AG09319 (cell line): ENCODE results near the gene DCLK1.

Experiments used
- DNase-seq: peaks from one replicate; pipeline ENCODE4 v3.0.0-alpha.2; 2010; ENCODE audit warnings: low read depth; ENCODE audit errors: extremely low read depth
- CTCF ChIP-seq: IDR thresholded peaks from 2 replicates; pipeline ENCODE4 v1.5.1; 2011; ENCODE audit warnings: low read depth, mild to moderate bottlenecking, inconsistent platforms, low read length, moderate library complexity

The DCLK1 gene

DNA sequence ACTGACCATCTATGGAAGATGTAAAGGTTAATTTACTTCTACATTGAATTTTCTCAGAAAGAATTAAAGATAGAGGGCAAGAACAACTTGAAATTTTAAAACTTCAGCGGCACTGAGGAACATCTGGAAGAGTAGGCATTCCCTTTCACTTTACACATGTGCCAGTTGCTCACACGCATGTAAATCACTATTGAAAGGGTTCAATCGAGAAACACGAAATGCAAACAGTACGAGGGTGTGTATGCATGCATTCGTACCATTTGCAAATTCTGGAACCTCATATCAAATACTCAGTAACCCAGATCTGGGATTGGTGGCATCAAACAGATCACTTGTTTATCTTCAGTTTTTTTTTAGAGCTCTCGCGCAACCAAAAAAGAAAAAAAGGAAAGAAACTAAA, 339.2 kb downstream of the DCLK1 start:
- no peak for TF ChIP-seq CTCF
- DNase-seq: no peak

DNA sequence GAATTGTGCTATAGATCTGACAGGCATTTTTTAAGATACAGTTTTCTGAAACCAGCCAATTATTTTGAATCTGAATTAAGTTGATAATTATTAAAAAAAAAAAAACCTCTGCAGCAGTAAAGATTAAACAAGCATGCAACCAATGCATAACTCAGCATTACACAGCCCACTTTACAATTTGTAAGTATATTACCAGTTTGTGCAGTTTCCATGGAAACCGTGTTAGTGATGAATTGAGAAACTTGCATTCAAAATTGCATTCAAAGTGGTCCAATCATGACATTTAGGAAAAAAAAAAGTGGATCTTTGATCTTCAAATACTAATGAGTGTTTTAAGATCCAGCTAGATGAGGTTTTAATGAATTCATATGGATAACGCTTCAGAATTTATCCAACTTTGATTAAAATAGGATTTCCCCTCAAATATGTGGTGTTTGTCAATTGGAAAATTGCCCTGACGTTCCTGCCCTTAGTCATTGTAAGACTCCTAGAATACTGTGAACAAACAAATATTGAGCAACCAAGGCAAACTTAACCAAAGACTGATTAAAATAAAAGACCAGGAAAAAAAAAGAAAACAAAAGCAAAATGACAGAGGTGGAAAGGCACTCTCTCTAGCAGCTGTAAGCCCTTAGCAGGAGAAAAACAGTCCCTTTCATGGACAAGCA, 339.9 kb downstream of the DCLK1 start:
- DNase-seq: peak; percentile 63
- TF ChIP-seq CTCF: no peak

DNA sequence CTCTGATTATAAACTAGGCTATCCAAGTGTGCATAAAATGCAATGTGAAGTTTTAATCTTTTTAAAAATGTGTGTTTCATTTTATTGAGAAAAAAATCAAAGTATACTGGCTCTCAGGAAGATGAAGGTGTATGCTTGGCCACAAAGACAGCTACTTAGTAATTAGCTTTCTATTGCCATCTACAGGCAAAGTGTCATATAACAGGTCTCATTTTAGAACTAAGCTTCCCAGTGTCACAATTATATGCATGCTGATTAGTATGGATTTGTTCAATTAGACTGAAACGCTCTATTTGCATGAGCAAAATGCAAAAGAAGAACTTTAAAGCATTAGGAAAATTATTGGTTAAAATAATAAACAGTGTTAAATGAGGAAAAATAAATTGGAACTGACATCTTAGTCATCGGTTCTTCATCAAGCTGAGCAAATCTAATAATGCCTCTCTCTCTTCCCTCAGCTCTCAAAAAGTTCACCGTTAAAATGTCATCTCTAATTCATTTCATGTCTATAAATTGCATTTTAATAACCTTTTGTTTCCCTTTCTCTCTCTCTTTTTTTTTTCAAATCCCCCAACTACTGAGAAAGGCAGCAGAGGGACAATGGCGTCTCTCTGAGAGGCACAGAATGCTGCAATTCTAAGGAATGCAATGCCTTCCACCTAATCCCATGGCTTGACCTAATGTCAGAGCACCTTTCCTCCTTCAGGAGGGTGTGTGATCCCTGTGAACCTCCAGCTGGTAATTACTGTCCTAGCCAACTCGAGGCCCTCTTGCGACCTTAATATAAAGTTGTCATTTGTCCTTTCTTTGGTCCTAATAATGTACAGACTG, 341.6 kb downstream of the DCLK1 start:
- peak; percentile 56 for TF ChIP-seq CTCF
- peak; percentile 43 for DNase-seq

DNA sequence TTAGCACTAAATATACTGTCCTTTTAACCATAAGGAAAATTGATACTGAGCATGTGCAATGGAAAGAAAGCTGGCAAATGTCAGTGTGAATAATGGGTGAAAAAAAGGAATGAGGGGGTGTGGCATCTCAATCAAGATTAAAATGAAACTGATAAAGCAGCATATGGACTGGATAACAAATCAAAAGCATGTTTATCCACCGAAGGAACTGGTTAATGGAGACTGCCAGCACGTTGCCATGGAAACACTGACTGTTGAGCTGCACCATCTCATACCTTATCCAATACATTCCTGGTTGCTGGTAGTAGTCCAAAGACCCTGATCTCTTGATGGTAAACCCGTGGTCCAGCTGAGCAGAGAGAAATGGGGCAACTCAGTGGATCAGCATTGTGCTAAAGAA, 343.2 kb downstream of the DCLK1 start:
- no peak for TF ChIP-seq CTCF
- DNase-seq: no peak

GRCh38 chr13:35785576-35786303, 345.4 kb downstream of the DCLK1 start:
- no peak for TF ChIP-seq CTCF
- no peak for DNase-seq

DNA sequence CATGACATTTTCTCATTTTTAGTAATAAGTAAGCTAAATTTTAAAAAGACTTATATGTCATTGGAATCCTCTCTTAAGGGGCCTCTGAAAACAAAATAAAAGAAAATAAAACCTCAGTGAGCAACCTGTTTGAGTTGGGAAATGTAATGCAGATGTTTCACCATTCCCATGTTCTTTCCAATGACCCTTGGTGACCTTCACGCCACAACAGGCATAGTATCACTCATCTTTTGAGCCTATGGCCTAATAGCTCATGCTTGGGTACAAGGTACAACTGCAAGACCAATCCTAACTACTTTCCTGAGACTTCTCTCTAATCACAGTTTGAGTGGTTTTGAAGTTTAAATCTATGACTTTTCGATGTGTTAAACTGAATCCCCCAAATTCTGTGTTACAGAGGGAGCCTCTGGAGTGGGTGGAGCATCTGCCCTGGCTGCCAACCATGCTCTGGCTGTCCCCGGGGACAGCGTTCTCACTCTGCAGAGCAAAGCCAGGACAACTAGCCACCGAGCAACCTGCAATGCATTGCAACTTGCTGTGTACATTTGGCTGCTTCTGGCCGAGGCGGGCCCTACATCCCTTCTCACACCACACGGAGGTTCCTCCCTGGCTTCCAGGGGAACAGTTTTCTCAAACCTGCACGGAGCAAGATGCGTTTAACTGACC, 346.8 kb downstream of the DCLK1 start:
- TF ChIP-seq CTCF: no peak

More for the DNA sequence above, 346.8 kb downstream of the DCLK1 start:
- no peak for DNase-seq
